ENCODE measurements around the gene SRCAP. TPM values are rescaled to one million over a fixed set of nuclear protein-coding genes. Genes with fewer than 3 reads are reported as not detected.

The SRCAP gene
- total RNA-seq, 4 donors from 2014 or later: 50.4 to 109 (median 81.8) TPM

DNA sequence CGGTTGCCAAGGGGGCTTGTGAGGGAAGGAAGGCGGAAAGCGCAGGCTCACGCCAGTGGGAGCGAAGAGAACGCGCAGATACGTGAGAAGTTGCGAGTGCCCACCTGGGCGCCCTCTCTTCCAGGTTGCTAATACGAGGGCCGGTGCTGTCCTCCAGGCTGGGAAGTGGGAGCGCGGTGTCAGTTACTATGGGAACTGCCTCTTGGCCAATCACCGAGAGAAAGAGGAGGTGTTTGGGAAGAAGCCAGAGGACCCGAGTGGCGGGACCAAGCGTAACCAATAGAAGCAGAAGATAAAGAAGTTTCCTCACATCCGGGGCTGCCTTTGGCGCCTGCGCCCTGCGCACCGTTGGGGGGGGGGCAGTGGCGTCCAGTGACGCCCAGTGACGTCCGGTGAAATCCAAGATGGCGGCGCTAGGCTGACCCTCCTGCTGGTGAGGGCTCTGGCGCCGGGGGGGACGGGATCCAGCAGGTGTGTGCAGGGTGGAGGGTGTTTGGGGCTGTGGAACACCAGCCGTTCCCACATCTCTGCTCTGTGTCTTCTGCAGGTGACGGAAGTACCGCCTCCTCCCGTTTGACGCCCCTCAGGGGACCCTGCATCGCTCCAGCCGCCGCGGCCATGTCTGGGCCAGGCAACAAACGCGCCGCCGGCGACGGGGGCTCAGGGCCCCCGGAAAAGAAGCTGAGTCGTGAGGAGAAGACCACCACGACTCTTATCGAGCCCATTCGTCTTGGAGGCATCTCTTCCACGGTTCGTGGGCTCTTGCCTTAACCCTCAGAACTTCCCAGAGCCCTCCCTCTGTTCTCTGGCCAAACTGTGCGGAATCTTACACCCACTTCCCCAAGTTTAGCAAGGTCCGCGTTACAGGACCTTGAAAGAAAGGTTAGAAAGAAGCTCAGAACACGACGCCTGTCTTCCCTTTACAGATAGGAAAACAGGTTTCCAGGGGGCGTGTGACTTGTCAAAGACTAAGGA lies 63.2 kb downstream of the SRCAP start, which contains the start of the genes CFAP119 and RNF40:
CFAP119 (minus strand) TSS at position 135 of the 975 bp plus-strand sequence. CDS start 314 bp downstream, outside the sequence.
RNF40 (plus strand) TSS at position 395 of the 975 bp plus-strand sequence; CDS start at position 619, 224 bp downstream.
- TF ChIP-seq, protein P1, sequence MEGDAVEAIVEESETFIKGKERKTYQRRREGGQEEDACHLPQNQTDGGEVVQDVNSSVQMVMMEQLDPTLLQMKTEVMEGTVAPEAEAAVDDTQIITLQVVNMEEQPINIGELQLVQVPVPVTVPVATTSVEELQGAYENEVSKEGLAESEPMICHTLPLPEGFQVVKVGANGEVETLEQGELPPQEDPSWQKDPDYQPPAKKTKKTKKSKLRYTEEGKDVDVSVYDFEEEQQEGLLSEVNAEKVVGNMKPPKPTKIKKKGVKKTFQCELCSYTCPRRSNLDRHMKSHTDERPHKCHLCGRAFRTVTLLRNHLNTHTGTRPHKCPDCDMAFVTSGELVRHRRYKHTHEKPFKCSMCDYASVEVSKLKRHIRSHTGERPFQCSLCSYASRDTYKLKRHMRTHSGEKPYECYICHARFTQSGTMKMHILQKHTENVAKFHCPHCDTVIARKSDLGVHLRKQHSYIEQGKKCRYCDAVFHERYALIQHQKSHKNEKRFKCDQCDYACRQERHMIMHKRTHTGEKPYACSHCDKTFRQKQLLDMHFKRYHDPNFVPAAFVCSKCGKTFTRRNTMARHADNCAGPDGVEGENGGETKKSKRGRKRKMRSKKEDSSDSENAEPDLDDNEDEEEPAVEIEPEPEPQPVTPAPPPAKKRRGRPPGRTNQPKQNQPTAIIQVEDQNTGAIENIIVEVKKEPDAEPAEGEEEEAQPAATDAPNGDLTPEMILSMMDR (IDR thresholded peaks at IDR 0.05): peak in 2 of 6 experiments; percentile 4 to 28
- peak; percentile 55 to 75 for TF ChIP-seq POLR2A (IDR thresholded peaks at IDR 0.05)
- Histone ChIP-seq H3K4me1 (peaks cover 0 to 27% (median 18%) of the 10 kb centered on the region in 4 donors), H3K36me3 (peaks cover 0 to 40% (median 0%) of the 10 kb centered on the region in 3 donors), H3K4me3 (peak within 1 kb of the TSS; percentile 77 to 90 (median 86)), H3K27ac (peak within 1 kb of the TSS; percentile 81 to 84 (median 83)), H3K27me3 (no peaks in the 10 kb centered on the region), H3K9me3 (no peaks in the 10 kb centered on the region)
- peak; percentile 95 to 98 (median 95) for DNase-seq

GRCh38 chr16:30762991-30763725 lies 64.2 kb downstream of the SRCAP start:
- H3K4me1 ChIP-seq: peaks cover 0 to 27% (median 18%) of the 10 kb centered on the region in 4 donors
- TF ChIP-seq, protein P1 (IDR thresholded peaks at IDR 0.05): no peak
- no peak for TF ChIP-seq POLR2A (IDR thresholded peaks at IDR 0.05)
- no peaks in the 10 kb centered on the region for H3K9me3 ChIP-seq
- no peaks in the 10 kb centered on the region for H3K27me3 ChIP-seq
- peaks cover 0 to 46% (median 0%) of the 10 kb centered on the region in 3 donors for H3K36me3 ChIP-seq
- peak overlapping the region; percentile 77 to 90 (median 86) for H3K4me3 ChIP-seq
- no peak for DNase-seq
- peak overlapping the region in 2 of 4 donors; percentile 81 to 83 for H3K27ac ChIP-seq

DNA sequence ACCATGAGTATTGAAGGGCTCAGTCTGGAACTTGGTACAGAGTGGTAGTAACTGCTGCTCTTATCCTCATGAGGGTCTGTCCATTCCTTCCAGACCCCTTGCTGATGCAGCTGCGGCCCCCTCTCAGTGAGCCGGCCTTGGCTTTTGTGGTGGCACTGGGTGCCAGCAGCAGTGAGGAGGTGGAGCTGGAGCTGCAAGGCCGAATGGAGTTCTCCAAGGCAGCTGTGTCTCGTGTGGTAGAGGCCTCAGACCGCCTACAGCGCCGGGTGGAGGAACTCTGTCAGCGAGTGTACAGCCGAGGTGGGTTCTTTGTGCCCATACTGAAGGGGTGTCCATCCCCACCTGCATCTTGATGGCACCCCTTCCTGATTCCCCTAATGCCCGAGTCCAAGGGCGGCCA lies 65.1 kb downstream of the SRCAP start:
- Histone ChIP-seq H3K27ac (no peak overlapping the region), H3K27me3 (no peaks in the 10 kb centered on the region), H3K36me3 (peaks cover 0 to 56% (median 6%) of the 10 kb centered on the region in 3 donors), H3K4me1 (peaks cover 0 to 27% (median 18%) of the 10 kb centered on the region in 4 donors), H3K4me3 (no peak overlapping the region), H3K9me3 (no peaks in the 10 kb centered on the region)
- no peak for DNase-seq
- TF ChIP-seq POLR2A (IDR thresholded peaks at IDR 0.05): no peak
- TF ChIP-seq, protein P1 (IDR thresholded peaks at IDR 0.05): no peak

GRCh38 chr16:30764816-30765465 lies 66.0 kb downstream of the SRCAP start:
- DNase-seq: no peak
- peaks cover 0 to 27% (median 18%) of the 10 kb centered on the region in 4 donors for H3K4me1 ChIP-seq
- no peaks in the 10 kb centered on the region for H3K9me3 ChIP-seq
- no peak for TF ChIP-seq POLR2A (IDR thresholded peaks at IDR 0.05)
- TF ChIP-seq, protein P1 (IDR thresholded peaks at IDR 0.05): no peak
- peaks cover 0 to 64% (median 6%) of the 10 kb centered on the region in 3 donors for H3K36me3 ChIP-seq
- no peak overlapping the region for H3K27ac ChIP-seq
- no peak overlapping the region for H3K4me3 ChIP-seq
- H3K27me3 ChIP-seq: no peaks in the 10 kb centered on the region
